Posterior vena cava (tissue), 2 donors: ENCODE data around the gene TRABD2A. TPM values are rescaled to one million over a fixed set of nuclear protein-coding genes. Genes with fewer than 3 reads are reported as not detected.

Experiments used
- DNase-seq: peaks from one replicate; pipeline ENCODE4 v3.0.0-alpha.2; 2020; ENCODE audit warnings: low spot score
- intact Hi-C, 2 donors: fragments of 100-400 bp; cut with DNase I; formaldehyde crosslinking; loops; one replicate each; pipeline versions ENCODE4 v1.14.1 to v1.14.2; 2022 to 2023
- total RNA-seq, 2 donors: library from RNA; stranded (reverse); fragmentation: NEBNext Ultra II Directional; extraction: Animal tissue kit (Norgen Biotek cat#: 25700); gene quantifications; one replicate each; pipeline ENCODE4 v1.2.1, GENCODE V29; 2021
- donor health status: DM: yes; HTN: yes; CAD: no.
- donor health status: DM: yes; HTN: yes; CAD: no.

The TRABD2A gene
- total RNA-seq, 2 donors from 2014 or later: 1.0 to 2.6 TPM

- intact Hi-C loops: no loop called here
Observed at GRCh38 chr2:84906108-84906899, 25.4 kb upstream of the TRABD2A start.

GRCh38 chr2:84905181-84906107 lies 24.6 kb upstream of the TRABD2A start, which contains the start of gene TMSB10:
Gene TMSB10 (plus strand): TSS chr2:84905656.
- intact Hi-C loops: no loop called here
- DNase-seq: peak; percentile 98

More at GRCh38 chr2:84906108-84906899, 25.4 kb upstream of the TRABD2A start:
- DNase-seq: peak; percentile 86

DNA sequence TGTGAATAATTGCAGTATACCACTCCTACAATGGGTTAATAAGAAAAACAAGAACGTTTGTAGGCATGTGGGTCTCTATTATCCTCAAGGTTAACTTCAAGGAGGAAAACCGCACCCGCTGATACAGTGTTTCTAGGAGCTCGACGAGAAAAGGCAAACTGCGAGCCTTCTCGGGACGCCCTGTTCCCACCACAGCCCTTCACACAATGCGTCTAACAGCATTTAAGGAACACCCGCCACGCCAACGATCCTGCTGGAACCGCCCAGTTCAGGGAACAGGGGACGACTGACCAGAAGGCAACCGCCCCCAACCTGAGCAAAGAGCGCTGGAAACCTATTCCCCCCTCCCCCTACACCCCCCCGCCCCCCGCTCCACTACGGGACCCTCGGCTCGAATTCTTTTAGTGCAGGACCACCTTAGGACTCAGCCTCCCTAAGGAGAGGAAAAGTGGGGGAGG lies 23.9 kb upstream of the TRABD2A start:
- intact Hi-C loops: no loop called here

DNA sequence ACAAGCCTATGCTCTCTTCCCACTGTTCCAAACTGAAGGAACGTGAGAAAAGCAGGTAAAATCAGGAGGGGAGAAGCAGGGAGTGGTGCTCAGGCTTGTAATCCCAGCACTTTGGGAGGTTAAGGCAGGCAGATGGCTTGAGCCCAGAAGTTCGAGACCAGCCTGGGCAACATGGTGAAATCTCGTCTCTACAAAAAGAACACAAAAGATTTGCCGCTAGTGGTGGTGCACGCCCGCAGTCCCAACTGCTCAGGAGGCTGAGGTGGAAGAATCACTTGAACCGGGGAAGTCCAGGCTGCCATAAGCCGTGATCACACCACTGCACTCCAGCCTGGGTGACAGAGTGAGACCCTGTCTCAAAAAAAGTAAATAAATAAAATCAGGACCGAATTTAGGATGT lies 23.3 kb upstream of the TRABD2A start:
- DNase-seq: no peak
- intact Hi-C loops: no loop called here

More for the DNA sequence above, 23.9 kb upstream of the TRABD2A start:
- DNase-seq: peak; percentile 95

DNA sequence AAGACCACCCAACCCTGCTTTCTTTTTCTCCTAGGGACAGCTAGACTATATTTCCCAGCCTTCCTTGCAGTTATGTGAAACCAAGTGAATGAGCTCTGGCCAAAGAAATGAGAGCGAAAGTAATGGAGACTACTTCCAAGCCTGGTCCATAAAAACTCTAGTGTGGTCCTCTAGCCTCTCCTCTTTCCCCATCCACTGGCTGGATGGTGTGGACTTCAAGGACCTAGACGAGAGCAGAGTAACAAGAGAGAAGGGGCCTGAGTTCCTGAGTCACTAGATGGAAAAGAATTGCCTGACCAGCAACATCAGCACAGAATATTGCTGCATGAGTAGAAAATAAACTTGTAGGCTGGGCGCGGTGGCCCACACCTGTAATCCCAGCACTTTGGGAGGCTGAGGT lies 21.6 kb upstream of the TRABD2A start:
- intact Hi-C loops: no loop called here
- DNase-seq: no peak

GRCh38 chr2:84901593-84902120 lies 20.8 kb upstream of the TRABD2A start:
- no peak for DNase-seq
- intact Hi-C loops: no loop called here

DNA sequence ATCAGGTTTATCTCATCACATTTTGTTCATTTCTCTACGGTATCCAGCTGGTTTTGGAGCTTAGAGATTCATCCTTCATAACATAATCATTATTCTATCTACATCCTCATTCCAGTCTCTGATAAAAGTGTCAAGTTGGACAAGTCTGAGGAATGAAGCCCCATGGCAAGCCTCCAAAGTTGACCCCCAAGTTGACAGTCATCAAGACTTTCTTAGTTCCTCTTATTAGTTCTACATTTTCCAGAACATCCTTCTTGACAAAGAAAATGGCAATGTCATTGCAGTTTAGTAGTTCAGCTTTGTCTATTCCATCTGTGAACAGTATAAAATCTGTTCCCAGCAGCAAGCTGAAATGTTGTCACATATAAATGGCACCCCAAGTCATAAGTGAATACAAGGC lies 20.1 kb upstream of the TRABD2A start:
- intact Hi-C loops: no loop called here
- DNase-seq: no peak

GRCh38 chr2:84899304-84900204 lies 18.7 kb upstream of the TRABD2A start:
- intact Hi-C loops: no loop called here
- no peak for DNase-seq

DNA sequence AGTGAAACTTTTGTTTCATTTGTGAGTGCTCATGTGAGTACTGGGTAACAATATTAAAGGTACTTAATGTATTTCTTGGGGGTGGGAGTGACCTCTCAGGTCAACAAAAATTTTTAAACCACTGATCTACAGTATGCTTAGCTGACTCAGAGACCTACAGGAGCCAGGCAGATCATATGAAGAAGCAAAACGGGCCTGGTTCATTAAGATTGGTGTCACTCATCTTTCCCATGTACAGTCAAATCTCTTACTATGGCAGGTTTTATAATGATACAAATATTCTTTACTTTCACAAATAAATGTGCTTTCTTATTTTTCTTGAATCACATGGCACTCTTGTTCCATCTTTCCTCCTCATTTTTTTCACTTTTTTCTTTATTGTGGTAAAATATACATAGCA lies 16.9 kb upstream of the TRABD2A start:
- no peak for DNase-seq
- intact Hi-C loops: no loop called here

DNA sequence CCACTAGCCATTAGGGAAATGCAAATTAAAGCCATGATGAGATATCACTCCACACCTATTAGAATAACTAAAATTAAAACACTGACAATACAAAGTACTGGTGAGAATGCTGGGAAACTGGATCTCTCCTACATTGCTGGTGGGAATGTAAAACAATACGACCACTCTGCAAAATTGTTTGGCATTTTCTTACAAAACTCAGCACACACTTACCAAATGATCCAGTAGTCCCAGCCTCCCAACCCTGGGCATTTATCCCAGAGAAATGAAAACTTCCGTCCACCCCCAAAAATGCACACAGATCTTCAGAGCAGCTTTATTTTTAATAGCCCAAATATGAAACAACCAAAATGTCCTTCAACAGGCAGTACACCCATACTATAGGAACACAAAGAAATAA lies 15.7 kb upstream of the TRABD2A start:
- intact Hi-C loops: no loop called here
- DNase-seq: no peak

DNA sequence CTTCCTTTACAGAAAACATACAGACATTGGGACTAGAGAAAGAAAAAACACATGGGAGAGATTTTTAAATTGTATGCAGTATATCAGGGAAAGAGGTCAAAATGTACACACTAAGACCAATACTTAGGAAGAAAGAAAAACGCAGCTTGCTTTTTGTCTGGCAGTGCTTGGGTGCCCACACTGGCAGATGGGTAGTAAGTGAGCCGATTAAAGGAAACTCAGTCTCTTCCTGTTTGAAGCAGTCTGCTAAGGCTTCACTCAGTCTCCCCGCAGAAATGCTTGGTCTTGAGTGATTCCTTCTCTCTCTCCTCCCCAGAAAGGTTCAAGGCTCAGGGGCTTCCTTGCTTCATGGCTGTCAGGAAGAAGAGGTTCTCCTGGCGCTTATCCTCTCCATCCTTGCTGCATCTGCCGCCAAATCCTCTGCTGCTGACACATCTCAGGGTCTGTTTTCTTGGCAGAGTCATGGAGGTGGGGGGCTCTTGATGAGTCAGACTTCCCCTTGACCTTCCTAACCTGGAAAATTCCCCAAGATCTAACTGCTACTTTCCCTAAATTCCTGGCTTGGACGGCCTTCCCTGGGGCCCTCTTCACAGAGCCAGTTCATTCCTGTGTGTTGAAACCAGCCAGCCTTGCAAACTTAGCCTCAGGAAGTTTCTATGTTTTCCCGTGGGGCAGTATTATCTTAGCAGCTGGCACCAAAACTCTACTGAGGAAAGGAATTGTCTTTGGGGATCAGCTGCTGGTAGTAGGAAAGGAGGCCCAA lies 14.1 kb upstream of the TRABD2A start:
- DNase-seq: no peak

DNA sequence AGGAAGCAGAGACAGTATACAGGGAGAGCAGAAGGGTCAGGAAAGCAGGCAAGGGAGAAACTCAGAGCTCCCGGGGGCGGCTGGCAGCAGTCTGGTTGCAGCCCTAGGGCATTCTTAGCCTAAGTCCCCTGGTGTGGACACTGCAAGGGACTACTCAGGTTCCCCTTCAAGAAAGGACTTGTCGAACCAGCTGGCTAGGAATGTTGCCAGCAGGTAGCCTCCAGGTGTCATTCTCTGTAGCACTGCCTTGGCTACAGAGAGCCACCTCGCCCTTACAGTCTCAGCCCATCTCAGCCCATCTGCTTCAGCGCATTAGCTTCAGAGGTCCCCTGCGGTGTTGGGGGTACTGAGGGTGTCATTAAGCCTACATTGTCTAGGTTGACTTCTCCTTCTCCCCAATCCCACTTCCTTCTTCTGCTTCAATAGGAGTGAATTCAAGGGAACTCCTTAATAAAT lies 13.3 kb upstream of the TRABD2A start:
- DNase-seq: no peak
- intact Hi-C loops: no loop called here

More for the DNA sequence above, 14.1 kb upstream of the TRABD2A start:
- intact Hi-C loops: no loop called here

GRCh38 chr2:84891355-84892010 lies 10.6 kb upstream of the TRABD2A start:
- no peak for DNase-seq
- intact Hi-C loops: no loop called here

DNA sequence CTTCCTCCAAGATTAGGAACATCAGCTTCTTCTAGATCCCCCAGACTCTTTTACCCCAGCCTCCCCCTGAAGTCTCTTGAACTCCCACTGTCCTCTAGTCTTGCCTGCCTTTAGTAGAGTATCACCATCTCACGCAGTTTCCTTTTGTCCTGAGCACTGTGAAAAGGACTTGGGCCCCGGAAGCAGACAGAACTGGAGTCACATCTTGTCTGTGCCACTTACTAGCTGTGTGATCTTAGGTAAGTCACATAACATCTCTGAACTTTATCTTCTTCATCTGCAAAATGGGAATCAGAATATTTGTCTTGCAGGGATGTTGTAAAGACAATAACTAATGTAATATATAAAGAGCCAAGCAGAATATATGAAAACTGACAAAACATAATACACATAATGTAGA lies 8.4 kb upstream of the TRABD2A start:
- DNase-seq: no peak
- intact Hi-C loops: loop anchor here in 1 of 2 donors (10.0 kb wide), 1 partner anchor 395 kb away; no protein-coding TSS in a partner anchor

DNA sequence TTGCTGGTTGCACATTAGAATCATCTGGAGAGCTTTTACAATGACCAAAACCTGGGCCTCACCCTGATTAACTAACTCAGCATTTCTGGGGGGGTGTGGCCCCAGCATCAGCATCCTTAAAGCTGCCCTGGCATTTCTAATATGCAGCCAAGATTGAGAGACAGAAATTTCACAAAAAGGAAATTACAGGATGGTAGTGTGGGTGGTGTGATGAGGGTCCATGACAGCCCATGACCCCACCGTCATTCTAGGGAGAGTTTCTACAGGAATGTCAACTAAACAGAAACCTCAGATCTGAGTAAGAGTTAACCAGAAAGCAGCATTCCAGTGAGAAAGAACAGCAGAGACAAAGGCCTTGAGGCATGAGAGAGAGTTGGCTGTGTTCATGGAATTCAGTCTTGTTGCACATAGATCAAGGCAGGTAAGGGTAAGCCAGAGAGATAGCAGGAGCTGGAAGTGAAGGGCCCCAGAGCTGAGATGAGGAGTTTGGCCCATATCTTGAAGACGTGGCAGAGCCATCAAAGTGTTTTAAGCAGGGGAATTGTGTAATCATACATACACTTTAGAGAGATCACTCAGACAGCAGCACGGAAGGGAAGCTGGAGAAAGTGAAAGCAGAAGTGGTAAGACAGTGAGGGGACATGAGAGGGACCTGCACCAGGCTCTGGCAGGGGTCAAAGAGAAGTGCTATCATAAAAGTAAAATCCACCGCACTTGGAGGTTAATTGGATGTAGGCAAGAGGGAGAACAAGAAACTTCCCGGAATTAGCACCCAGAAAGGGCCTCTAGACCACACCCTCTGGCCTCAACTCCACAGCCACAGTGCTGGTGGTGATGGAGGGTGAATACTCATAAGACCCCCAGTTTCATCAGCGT lies 7.8 kb upstream of the TRABD2A start:
- intact Hi-C loops: loop anchor here in 1 of 2 donors (10.0 kb wide), 1 partner anchor 394 kb away; no protein-coding TSS in a partner anchor
- DNase-seq: no peak

DNA sequence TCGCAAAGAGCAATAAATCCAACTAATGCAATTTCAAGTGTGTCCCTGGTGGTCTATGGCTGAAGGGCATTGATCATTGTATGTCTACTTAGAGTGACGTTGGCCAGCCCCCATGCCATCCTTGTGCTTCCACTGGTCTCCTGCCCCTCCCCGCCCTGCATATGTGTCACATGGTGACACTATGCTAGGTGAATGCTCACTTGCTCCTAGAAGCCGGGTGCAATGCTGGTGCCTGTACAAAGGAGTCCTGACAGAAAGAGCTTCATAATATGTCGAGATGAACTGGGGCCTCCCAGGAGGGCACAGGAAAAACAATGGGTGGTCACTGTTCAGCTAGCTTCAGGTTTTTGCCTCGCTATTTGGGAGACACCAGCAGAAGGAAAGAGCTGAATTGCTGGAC lies 5.9 kb upstream of the TRABD2A start:
- intact Hi-C loops: loop anchor here in 1 of 2 donors (10.0 kb wide), 1 partner anchor 392 kb away; no protein-coding TSS in a partner anchor
- DNase-seq: no peak
